OCI-LY1 (cell line): ENCODE data around the gene IGSF1.

Experiments
- H2AFZ ChIP-seq: fragments of 200-600 bp; sonication (generic), shearing (Covaris generic); 2 replicates; pipeline ENCODE4 v1.6.0; 2014; ENCODE audit warnings: antibody characterized with exemption, mild to moderate bottlenecking, low read length
- H3F3A ChIP-seq: fragments of 200-600 bp; sonication (generic), shearing (Covaris generic); 2 replicates; pipeline ENCODE4 v1.6.0; 2014; ENCODE audit warnings: mild to moderate bottlenecking, antibody characterized with exemption, low read length, moderate library complexity; ENCODE audit not compliant: insufficient read depth
- H3K27ac ChIP-seq: fragments of 200-600 bp; sonication (generic); 2 replicates; pipeline ENCODE4 v1.5.1; 2014; ENCODE audit warnings: low read length, mixed run types, mild to moderate bottlenecking, low read depth; ENCODE audit not compliant: poor library complexity, severe bottlenecking
- H3K27me3 ChIP-seq: fragments of 200-600 bp; sonication (generic); 2 replicates; pipeline ENCODE4 v1.6.0; 2014; ENCODE audit warnings: antibody characterized with exemption, mild to moderate bottlenecking, low read length, moderate library complexity; ENCODE audit not compliant: insufficient read depth
- H3K36me3 ChIP-seq: fragments of 200-600 bp; sonication (generic); 2 replicates; pipeline ENCODE4 v1.6.1; 2014; ENCODE audit warnings: mild to moderate bottlenecking, antibody characterized with exemption, low read length, moderate library complexity, mixed read lengths; ENCODE audit not compliant: insufficient read depth
- H3K4me1 ChIP-seq: fragments of 200-600 bp; sonication (generic); 2 replicates; pipeline ENCODE4 v1.5.1; 2014; ENCODE audit warnings: mild to moderate bottlenecking, low read length, moderate library complexity; ENCODE audit not compliant: insufficient read depth, severe bottlenecking
- H3K4me2 ChIP-seq: fragments of 200-600 bp; sonication (generic), shearing (Covaris generic); 2 replicates; pipeline ENCODE4 v1.6.1; 2014; ENCODE audit warnings: low read length
- H3K4me3 ChIP-seq: fragments of 200-600 bp; sonication (generic); 2 replicates; pipeline ENCODE4 v1.5.1; 2014; ENCODE audit warnings: low read length, low read depth, mild to moderate bottlenecking, mixed read lengths; ENCODE audit not compliant: poor library complexity, severe bottlenecking
- H3K79me2 ChIP-seq: fragments of 200-600 bp; shearing (Covaris generic); 2 replicates; pipeline ENCODE4 v1.6.1; 2016; ENCODE audit warnings: mixed run types, low read length, mixed read lengths; ENCODE audit not compliant: insufficient read depth
- H3K9ac ChIP-seq: fragments of 200-600 bp; sonication (generic), shearing (Covaris generic); 2 replicates; pipeline ENCODE4 v1.6.1; 2014; ENCODE audit warnings: mild to moderate bottlenecking, low read length, mixed read lengths
- H3K9me2 ChIP-seq: fragments of 200-600 bp; sonication (generic), shearing (Covaris generic); 2 replicates; pipeline ENCODE4 v1.6.1; 2014; ENCODE audit warnings: low read depth, mild to moderate bottlenecking, low read length, mixed read lengths
- H3K9me3 ChIP-seq: fragments of 200-600 bp; shearing (Covaris generic); 2 replicates; pipeline ENCODE4 v1.6.1; 2014; ENCODE audit warnings: low read length, mixed read lengths
- H4K20me1 ChIP-seq: fragments of 200-600 bp; sonication (generic), shearing (Covaris generic); 2 replicates; pipeline ENCODE4 v1.6.0; 2016; ENCODE audit warnings: mild to moderate bottlenecking, low read length; ENCODE audit not compliant: insufficient read depth
- EZH2 ChIP-seq: fragments of 200-600 bp; sonication (generic), shearing (Covaris generic); IDR thresholded peaks from 2 replicates; pipeline ENCODE4 v1.8.0; 2017; ENCODE audit warnings: borderline replicate concordance, mixed run types, mild to moderate bottlenecking, antibody characterized with exemption, low read length, moderate library complexity, mixed read lengths
- TF ChIP-seq, protein P1 (sequence below): fragments of 200-600 bp; sonication (generic), shearing (Covaris generic); IDR thresholded peaks from 2 replicates; pipeline ENCODE4 v1.5.1; 2017; ENCODE audit warnings: mild to moderate bottlenecking, antibody characterized with exemption, low read length, moderate library complexity, mixed read lengths

The IGSF1 gene

GRCh38 chrX:131330735-131331134 lies 41.6 kb upstream of the IGSF1 start:
- Histone ChIP-seq H3K27ac (no peak overlapping the region), H3K4me3 (no peak overlapping the region), H4K20me1 (no peaks in the 10 kb centered on the region), H3K9ac (no peak overlapping the region), H3K4me2 (no peak overlapping the region), H3K9me3 (no peaks in the 10 kb centered on the region), H3K36me3 (no peaks in the 10 kb centered on the region), H2AFZ (no peak overlapping the region), H3K9me2 (no peaks in the 10 kb centered on the region), H3K4me1 (no peaks in the 10 kb centered on the region), H3K79me2 (no peaks in the 10 kb centered on the region), H3K27me3 (no peaks in the 10 kb centered on the region), H3F3A (no peaks in the 10 kb centered on the region)
- TF ChIP-seq, protein P1, sequence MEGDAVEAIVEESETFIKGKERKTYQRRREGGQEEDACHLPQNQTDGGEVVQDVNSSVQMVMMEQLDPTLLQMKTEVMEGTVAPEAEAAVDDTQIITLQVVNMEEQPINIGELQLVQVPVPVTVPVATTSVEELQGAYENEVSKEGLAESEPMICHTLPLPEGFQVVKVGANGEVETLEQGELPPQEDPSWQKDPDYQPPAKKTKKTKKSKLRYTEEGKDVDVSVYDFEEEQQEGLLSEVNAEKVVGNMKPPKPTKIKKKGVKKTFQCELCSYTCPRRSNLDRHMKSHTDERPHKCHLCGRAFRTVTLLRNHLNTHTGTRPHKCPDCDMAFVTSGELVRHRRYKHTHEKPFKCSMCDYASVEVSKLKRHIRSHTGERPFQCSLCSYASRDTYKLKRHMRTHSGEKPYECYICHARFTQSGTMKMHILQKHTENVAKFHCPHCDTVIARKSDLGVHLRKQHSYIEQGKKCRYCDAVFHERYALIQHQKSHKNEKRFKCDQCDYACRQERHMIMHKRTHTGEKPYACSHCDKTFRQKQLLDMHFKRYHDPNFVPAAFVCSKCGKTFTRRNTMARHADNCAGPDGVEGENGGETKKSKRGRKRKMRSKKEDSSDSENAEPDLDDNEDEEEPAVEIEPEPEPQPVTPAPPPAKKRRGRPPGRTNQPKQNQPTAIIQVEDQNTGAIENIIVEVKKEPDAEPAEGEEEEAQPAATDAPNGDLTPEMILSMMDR: no peak
- TF ChIP-seq EZH2: no peak

DNA sequence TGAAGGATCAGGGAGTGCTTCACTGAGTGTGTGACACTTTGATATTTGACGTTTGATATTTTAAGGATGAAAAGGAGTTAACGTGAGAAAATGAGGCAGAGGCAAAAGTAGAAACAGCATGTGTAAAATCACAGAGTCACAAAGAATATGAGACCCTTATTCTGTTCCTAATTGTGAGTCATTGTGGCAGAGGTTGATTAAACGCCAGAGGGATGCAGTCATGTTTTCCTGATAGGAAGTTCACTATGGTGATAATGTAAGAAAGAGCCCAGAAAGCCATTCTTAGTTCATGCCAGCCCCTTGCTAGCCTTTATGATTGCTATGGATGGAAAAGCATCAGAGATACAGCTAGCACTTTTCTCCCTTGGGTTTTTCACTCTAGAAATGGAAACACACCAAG lies 33.5 kb upstream of the IGSF1 start:
- no peaks in the 10 kb centered on the region for H3F3A ChIP-seq
- no peak overlapping the region for H3K9ac ChIP-seq
- H3K9me3 ChIP-seq: no peaks in the 10 kb centered on the region
- H3K9me2 ChIP-seq: no peaks in the 10 kb centered on the region
- no peaks in the 10 kb centered on the region for H3K36me3 ChIP-seq
- no peak overlapping the region for H3K4me3 ChIP-seq
- no peak overlapping the region for H3K4me2 ChIP-seq
- H3K27ac ChIP-seq: no peak overlapping the region
- no peaks in the 10 kb centered on the region for H3K4me1 ChIP-seq
- no peak overlapping the region for H2AFZ ChIP-seq
- TF ChIP-seq, protein P1: no peak
- no peak for TF ChIP-seq EZH2
- no peaks in the 10 kb centered on the region for H3K79me2 ChIP-seq
- no peaks in the 10 kb centered on the region for H3K27me3 ChIP-seq
- no peaks in the 10 kb centered on the region for H4K20me1 ChIP-seq

- TF ChIP-seq, protein P1: no peak
- no peak for TF ChIP-seq EZH2
- Histone ChIP-seq H3K4me1 (no peaks in the 10 kb centered on the region), H3K27ac (no peak overlapping the region), H4K20me1 (no peaks in the 10 kb centered on the region), H3K9me2 (no peaks in the 10 kb centered on the region), H3K36me3 (no peaks in the 10 kb centered on the region), H3K79me2 (no peaks in the 10 kb centered on the region), H3F3A (no peaks in the 10 kb centered on the region), H2AFZ (no peak overlapping the region), H3K4me3 (no peak overlapping the region), H3K9ac (no peak overlapping the region), H3K4me2 (no peak overlapping the region), H3K27me3 (no peaks in the 10 kb centered on the region), H3K9me3 (no peaks in the 10 kb centered on the region)
Observed at GRCh38 chrX:131317326-131317725, 28.2 kb upstream of the IGSF1 start.
